Caco-2 (cell line): ENCODE results near the gene NKIRAS1. TPM values are rescaled to one million over a fixed set of nuclear protein-coding genes. Genes with fewer than 3 reads are reported as not detected.

Experiments used
- BruUV-seq: library from RNA; stranded (reverse); fragments of 400-500 nt; replicated peaks from 2 replicates; lab custom pipeline; 2021; lab: Mats Ljungman, UMichigan
- CTCF ChIA-PET: fragments of 300-600 bp; sonication (Branson Sonifier 250); formaldehyde crosslinking; loops from one replicate; lab custom pipeline; 2022; ENCODE audit warnings: antibody characterized with exemption; lab: Charles Lee
- POLR2A ChIA-PET: fragments of 300-600 bp; sonication (Branson Sonifier 250); formaldehyde crosslinking; loops from one replicate; lab custom pipeline; 2022; ENCODE audit warnings: antibody characterized with exemption; lab: Charles Lee
- DNase-seq, 2 experiments: peaks; one replicate each; pipeline versions ENCODE4 v3.0.0 to v3.0.0-alpha.2; 2020 to 2022
- H3K27me3 ChIP-seq: replicated peaks from 2 replicates; pipeline ENCODE4 v1.6.0; 2011; ENCODE audit warnings: low read length; ENCODE audit not compliant: control insufficient read depth, insufficient read depth
- H3K36me3 ChIP-seq: 2 replicates; pipeline ENCODE4 v1.5.1; 2011; ENCODE audit warnings: low read length; ENCODE audit not compliant: control insufficient read depth, insufficient read depth
- H3K4me1 ChIP-seq: fragments of 250-450 bp; sonication (Bioruptor Pico); 2 replicates; pipeline ENCODE4 v1.5.1; 2020; ENCODE audit warnings: mild to moderate bottlenecking
- H3K4me3 ChIP-seq: 2 replicates; pipeline ENCODE4 v1.5.1; 2011; ENCODE audit warnings: low read depth, mild to moderate bottlenecking, control low read depth, low read length
- H3K9me3 ChIP-seq: fragments of 250-450 bp; sonication (Bioruptor Pico); 2 replicates; pipeline ENCODE4 v1.5.1; 2020; ENCODE audit warnings: mild to moderate bottlenecking, moderate library complexity
- H3K27ac Mint-ChIP-seq: one replicate; pipeline ENCODE4 v1.8.0; 2022; ENCODE audit warnings: mixed read lengths; ENCODE audit not compliant: unreplicated experiment
- H3K27me3 Mint-ChIP-seq: one replicate; pipeline ENCODE4 v1.8.0; 2022; ENCODE audit warnings: mixed read lengths; ENCODE audit not compliant: insufficient read depth, unreplicated experiment
- H3K36me3 Mint-ChIP-seq: one replicate; pipeline ENCODE4 v1.8.0; 2022; ENCODE audit warnings: mild to moderate bottlenecking, mixed read lengths; ENCODE audit not compliant: insufficient read depth, unreplicated experiment
- H3K4me1 Mint-ChIP-seq: one replicate; pipeline ENCODE4 v1.8.0; 2022; ENCODE audit warnings: low read depth, mixed read lengths; ENCODE audit not compliant: unreplicated experiment
- H3K4me3 Mint-ChIP-seq: one replicate; pipeline ENCODE4 v1.8.0; 2022; ENCODE audit warnings: mild to moderate bottlenecking, moderate library complexity, mixed read lengths; ENCODE audit not compliant: unreplicated experiment
- H3K9me3 Mint-ChIP-seq: one replicate; pipeline ENCODE4 v1.8.0; 2022; ENCODE audit warnings: mixed read lengths; ENCODE audit not compliant: unreplicated experiment
- CTCF ChIP-seq, 2 experiments: fragments of 200-600 bp in 1 of 2; IDR thresholded peaks; 1 replicate in 1 of 2; 2 replicates in 1 of 2; pipeline versions ENCODE4 v1.5.1 to v1.8.0; 2011 to 2022; ENCODE audit warnings: antibody characterized with exemption in 1 of 2, control low read depth in 1 of 2, inconsistent platforms in 1 of 2, low read depth in 1 of 2, low read length in 1 of 2, mild to moderate bottlenecking in 1 of 2, moderate library complexity in 1 of 2; ENCODE audit not compliant: insufficient read depth in 1 of 2, severe bottlenecking in 1 of 2, unreplicated experiment in 1 of 2
- intact Hi-C: fragments of 100-400 bp; cut with micrococcal nuclease; formaldehyde crosslinking; loops from one replicate; pipeline ENCODE4 v1.10.0; 2022; ENCODE audit not compliant: unreplicated experiment
- total RNA-seq: library from RNA; stranded (reverse); gene quantifications from 2 replicates; pipeline ENCODE4 v1.2.3, GENCODE V29; 2022

NKIRAS1 gene
- total RNA-seq, 1 experiment from 2014 or later: 6.8 TPM

DNA sequence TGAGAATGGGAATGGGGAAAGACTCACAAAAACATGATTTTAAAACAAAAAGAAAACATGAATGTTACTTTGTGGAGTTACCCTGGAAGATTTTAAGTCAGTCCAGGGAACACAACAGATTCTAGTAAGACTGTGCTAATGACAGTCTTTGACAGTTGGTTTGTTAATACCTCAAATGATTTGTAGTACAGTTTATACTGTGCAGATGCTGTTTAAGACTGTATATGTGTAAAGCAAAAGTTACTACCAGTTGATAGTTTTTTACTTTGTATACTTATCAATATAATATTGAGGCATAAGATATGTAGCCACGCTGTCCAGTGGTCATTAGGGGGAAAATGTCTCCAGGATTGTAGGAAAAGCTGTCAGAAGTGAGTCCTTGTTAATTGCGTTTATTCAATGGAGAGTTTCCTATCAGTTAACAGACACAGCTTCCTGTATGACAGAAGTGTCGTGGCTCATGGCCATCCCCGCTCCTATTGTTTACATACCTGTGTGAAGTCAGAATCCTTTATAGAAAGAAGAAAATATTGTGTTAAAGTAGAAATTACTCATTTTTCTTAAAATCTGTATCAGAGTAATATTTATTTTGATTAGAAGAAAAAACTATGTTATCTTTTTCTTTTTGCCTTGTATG lies 36.0 kb downstream of the NKIRAS1 start:
- H3K4me1 Mint-ChIP-seq: no peaks in the 10 kb centered on the region
- Histone ChIP-seq H3K36me3 (no peaks in the 10 kb centered on the region), H3K4me3 (no peak overlapping the region), H3K4me1 (no peaks in the 10 kb centered on the region), H3K9me3 (no peaks in the 10 kb centered on the region), H3K27me3 (no peaks in the 10 kb centered on the region)
- H3K36me3 Mint-ChIP-seq: peaks cover 19% of the 10 kb centered on the region
- no TSS peak for BruUV-seq
- intact Hi-C loops: loop anchor here (10.0 kb wide), 1 partner anchor 354 kb away; no protein-coding TSS in a partner anchor
- no peak overlapping the region for H3K4me3 Mint-ChIP-seq
- no peak for DNase-seq
- CTCF ChIA-PET: no interaction called here
- POLR2A ChIA-PET: no interaction called here
- TF ChIP-seq CTCF (IDR thresholded peaks at IDR 0.05; ENCODE audit: insufficient read depth in 1 of 2, low read depth in 1 of 2, low read length in 1 of 2, severe bottlenecking in 1 of 2, unreplicated experiment in 1 of 2): no peak
- H3K27me3 Mint-ChIP-seq: no peaks in the 10 kb centered on the region
- no peaks in the 10 kb centered on the region for H3K9me3 Mint-ChIP-seq
- H3K27ac Mint-ChIP-seq: no peak overlapping the region

DNA sequence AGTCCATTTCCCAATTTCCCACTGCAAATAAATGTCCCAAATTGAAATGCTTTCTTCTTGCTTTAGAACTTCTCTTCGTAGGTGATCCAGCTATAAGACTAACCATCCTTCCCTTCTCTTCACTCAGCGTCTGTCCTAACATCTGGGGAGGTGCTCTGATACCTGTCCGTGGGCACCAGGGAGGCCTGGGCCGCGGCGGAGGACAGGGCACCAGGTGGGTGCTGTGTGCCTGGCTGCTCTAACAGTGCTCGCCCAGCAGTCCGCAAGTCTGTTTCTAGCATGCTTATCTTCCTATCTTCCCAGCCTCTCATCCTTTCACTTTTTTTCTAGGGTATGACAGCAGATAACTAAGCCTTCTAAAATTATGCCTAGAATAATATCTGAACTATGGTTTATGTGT lies 37.3 kb downstream of the NKIRAS1 start:
- H3K4me3 ChIP-seq: no peak overlapping the region
- H3K36me3 Mint-ChIP-seq: peaks cover 19% of the 10 kb centered on the region
- H3K4me3 Mint-ChIP-seq: no peak overlapping the region
- H3K27ac Mint-ChIP-seq: no peak overlapping the region
- intact Hi-C loops: no loop called here
- no peaks in the 10 kb centered on the region for H3K9me3 Mint-ChIP-seq
- no peaks in the 10 kb centered on the region for H3K9me3 ChIP-seq
- no peaks in the 10 kb centered on the region for H3K36me3 ChIP-seq
- H3K27me3 ChIP-seq: no peaks in the 10 kb centered on the region
- no peaks in the 10 kb centered on the region for H3K27me3 Mint-ChIP-seq
- H3K4me1 Mint-ChIP-seq: no peaks in the 10 kb centered on the region
- CTCF ChIA-PET: no interaction called here
- H3K4me1 ChIP-seq: no peaks in the 10 kb centered on the region
- POLR2A ChIA-PET: no interaction called here
- TF ChIP-seq CTCF (IDR thresholded peaks at IDR 0.05; ENCODE audit: insufficient read depth in 1 of 2, low read depth in 1 of 2, low read length in 1 of 2, severe bottlenecking in 1 of 2, unreplicated experiment in 1 of 2): no peak
- BruUV-seq: no TSS peak
- DNase-seq: no peak

GRCh38 chr3:23877329-23877980 lies 39.3 kb downstream of the NKIRAS1 start:
- no peaks in the 10 kb centered on the region for H3K9me3 Mint-ChIP-seq
- no peak overlapping the region for H3K4me3 Mint-ChIP-seq
- Histone ChIP-seq H3K9me3 (no peaks in the 10 kb centered on the region), H3K4me1 (no peaks in the 10 kb centered on the region), H3K36me3 (no peaks in the 10 kb centered on the region), H3K4me3 (no peak overlapping the region), H3K27me3 (no peaks in the 10 kb centered on the region)
- no TSS peak for BruUV-seq
- H3K4me1 Mint-ChIP-seq: no peaks in the 10 kb centered on the region
- CTCF ChIA-PET: no interaction called here
- H3K27ac Mint-ChIP-seq: no peak overlapping the region
- H3K27me3 Mint-ChIP-seq: no peaks in the 10 kb centered on the region
- no peak for DNase-seq
- peaks cover 19% of the 10 kb centered on the region for H3K36me3 Mint-ChIP-seq
- intact Hi-C loops: no loop called here
- no peak for TF ChIP-seq CTCF (IDR thresholded peaks at IDR 0.05; ENCODE audit: insufficient read depth in 1 of 2, low read depth in 1 of 2, low read length in 1 of 2, severe bottlenecking in 1 of 2, unreplicated experiment in 1 of 2)
- POLR2A ChIA-PET: no interaction called here
